HFFc6 (cell line): ENCODE measurements around the gene CUX1. TPM values are rescaled to one million over a fixed set of nuclear protein-coding genes. Genes with fewer than 3 reads are reported as not detected.
A peak's percentile ranks its signal among the peaks of the same experiment; 100 is the strongest.

Experiments
- DNase-seq: peaks from one replicate; pipeline ENCODE4 v3.0.0-alpha.2; 2018
- H3K27ac Mint-ChIP-seq: 2 replicates; pipeline ENCODE4 v1.8.0; 2020; ENCODE audit warnings: mild to moderate bottlenecking, mixed read lengths
- H3K27me3 Mint-ChIP-seq: 2 replicates; pipeline ENCODE4 v1.8.0; 2021; ENCODE audit warnings: mild to moderate bottlenecking, moderate library complexity, mixed read lengths; ENCODE audit not compliant: insufficient read depth
- H3K36me3 Mint-ChIP-seq: 2 replicates; pipeline ENCODE4 v1.8.0; 2021; ENCODE audit warnings: low read depth, mixed read lengths
- H3K4me1 Mint-ChIP-seq: 2 replicates; pipeline ENCODE4 v1.8.0; 2020; ENCODE audit warnings: low read depth, mixed read lengths
- H3K4me3 Mint-ChIP-seq: 2 replicates; pipeline ENCODE4 v1.8.0; 2020; ENCODE audit warnings: mild to moderate bottlenecking, moderate library complexity, mixed read lengths
- H3K9me3 Mint-ChIP-seq: 2 replicates; pipeline ENCODE4 v1.8.0; 2020; ENCODE audit warnings: mild to moderate bottlenecking, mixed read lengths
- CTCF ChIP-seq: fragments of 200-600 bp; sonication (generic); IDR thresholded peaks from 2 replicates; pipeline ENCODE4 v1.5.0; 2021; ENCODE audit warnings: antibody characterized with exemption, mild to moderate bottlenecking
- total RNA-seq, 6 experiments: library from RNA; stranded (reverse); fragmentation: NEBNext Ultra II Directional; extraction: Animal tissue kit (Norgen Biotek cat#: 25700); gene quantifications; 2 replicates in 1 of 6; 3 replicates in 5 of 6; pipeline ENCODE4 v1.2.3, GENCODE V29; 2021

CUX1 gene
- total RNA-seq, 6 experiments from 2014 or later: 46.9 to 64.2 (median 51.6) TPM

DNA sequence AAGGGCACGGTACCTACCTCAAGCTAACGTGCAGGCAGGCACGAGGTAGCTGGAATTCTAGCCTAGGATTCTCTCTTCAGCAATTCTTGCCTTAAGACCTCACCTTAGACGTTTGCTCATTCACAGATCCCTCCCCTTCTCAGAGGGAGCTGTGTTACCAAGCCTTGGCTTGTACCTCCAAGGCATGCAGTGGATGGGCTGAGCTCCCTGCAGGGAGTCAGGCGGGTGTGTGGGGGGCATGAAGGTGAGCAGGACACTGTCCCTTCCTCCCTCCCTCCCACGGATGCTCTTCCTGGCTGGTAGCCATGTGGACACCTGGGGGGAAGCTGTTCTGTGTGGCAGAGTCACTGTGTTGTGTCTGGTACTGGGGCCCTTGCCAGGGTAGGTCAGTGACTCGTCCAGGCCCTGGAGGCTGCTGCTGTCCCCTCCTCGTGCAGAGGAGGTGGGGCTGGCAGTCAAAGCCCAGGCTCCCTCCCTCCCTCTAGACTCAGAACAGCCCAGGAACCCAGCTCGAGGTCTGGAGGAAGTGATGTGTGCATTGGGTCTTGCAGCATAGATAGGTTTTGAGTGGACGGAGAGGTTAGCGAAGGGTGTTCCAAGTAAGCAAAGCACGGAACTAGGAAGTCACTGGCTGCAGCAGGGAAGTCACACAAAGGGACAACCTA lies 247.1 kb downstream of the CUX1 start:
- peak overlapping the region; percentile 88 for H3K27ac Mint-ChIP-seq

GRCh38 chr7:102065226-102065625 lies 247.8 kb downstream of the CUX1 start:
- H3K4me3 Mint-ChIP-seq: no peak overlapping the region
- peaks cover 29% of the 10 kb centered on the region for H3K4me1 Mint-ChIP-seq
- peaks cover 17% of the 10 kb centered on the region for H3K36me3 Mint-ChIP-seq
- H3K27me3 Mint-ChIP-seq: peaks cover 5% of the 10 kb centered on the region
- H3K9me3 Mint-ChIP-seq: no peaks in the 10 kb centered on the region
- peak overlapping the region; percentile 26; the same call in 1 of the 2 replicates for H3K27ac Mint-ChIP-seq
- DNase-seq: no peak
- no peak for TF ChIP-seq CTCF

More for the DNA sequence above, 247.1 kb downstream of the CUX1 start:
- H3K4me1 Mint-ChIP-seq: peaks cover 29% of the 10 kb centered on the region
- no peak for TF ChIP-seq CTCF
- DNase-seq: no peak
- H3K4me3 Mint-ChIP-seq: no peak overlapping the region
- H3K9me3 Mint-ChIP-seq: no peaks in the 10 kb centered on the region
- H3K27me3 Mint-ChIP-seq: peaks cover 5% of the 10 kb centered on the region
- peaks cover 11% of the 10 kb centered on the region for H3K36me3 Mint-ChIP-seq

GRCh38 chr7:102066476-102066875 lies 249.1 kb downstream of the CUX1 start:
- Mint-ChIP-seq H3K27me3 (peaks cover 5% of the 10 kb centered on the region), H3K27ac (no peak overlapping the region), H3K36me3 (peaks cover 22% of the 10 kb centered on the region), H3K9me3 (no peaks in the 10 kb centered on the region), H3K4me3 (no peak overlapping the region), H3K4me1 (peaks cover 27% of the 10 kb centered on the region)
- no peak for DNase-seq
- TF ChIP-seq CTCF: no peak

DNA sequence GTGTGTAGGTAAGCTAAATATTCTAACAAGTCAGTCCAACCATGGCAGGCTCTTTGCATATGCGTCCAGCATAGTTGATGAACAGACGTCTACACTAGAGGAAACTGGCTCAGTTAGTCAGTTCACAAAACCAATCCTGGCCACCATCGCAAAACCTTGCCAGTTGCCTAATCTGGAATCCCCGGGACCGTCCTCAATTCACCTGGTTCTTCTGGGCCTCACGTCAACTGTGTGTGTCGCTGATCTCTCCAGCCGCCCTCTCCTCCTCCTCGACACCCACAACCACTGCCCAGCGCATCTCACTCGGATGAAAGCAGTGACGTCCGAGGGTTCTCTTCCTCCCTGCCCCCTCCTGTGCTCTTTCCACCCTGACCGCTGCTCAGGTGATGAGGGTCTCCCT lies 251.4 kb downstream of the CUX1 start:
- Mint-ChIP-seq H3K36me3 (peaks cover 28% of the 10 kb centered on the region), H3K27me3 (peaks cover 2% of the 10 kb centered on the region; the same call in 1 of the 2 replicates), H3K4me3 (no peak overlapping the region), H3K27ac (no peak overlapping the region), H3K4me1 (peaks cover 27% of the 10 kb centered on the region), H3K9me3 (peaks cover 6% of the 10 kb centered on the region)
- no peak for DNase-seq
- TF ChIP-seq CTCF: no peak

GRCh38 chr7:102069931-102070629 lies 252.7 kb downstream of the CUX1 start:
- Mint-ChIP-seq H3K9me3 (peaks cover 6% of the 10 kb centered on the region), H3K27ac (no peak overlapping the region), H3K36me3 (peaks cover 29% of the 10 kb centered on the region), H3K4me3 (no peak overlapping the region), H3K4me1 (peaks cover 25% of the 10 kb centered on the region), H3K27me3 (no peaks in the 10 kb centered on the region; the same call in 1 of the 2 replicates)
- no peak for DNase-seq
- TF ChIP-seq CTCF: peak; percentile 39
